ENCODE measurements around the gene PRKG1. TPM values are rescaled to one million over a fixed set of nuclear protein-coding genes. Genes with fewer than 3 reads are reported as not detected.

PRKG1 gene
- total and polyA plus RNA-seq, 2 of the 8 experiments (the other 6 are each of a cell fraction or from before 2014, with no cell fraction given) = 4.2 to 15.2 TPM

- Histone ChIP-seq H3K56ac (replicated peaks; ENCODE audit: insufficient read length, low read depth, low read length) (no peak overlapping the region), H2AFZ (ENCODE audit: low read length) (no peak overlapping the region), H3K9me3 (ENCODE audit: insufficient read depth in 2 of 2, low read depth in 1 of 2, low read length in 1 of 2) (no peaks in the 10 kb centered on the region), H2AK5ac (ENCODE audit: low read depth, low read length) (no peak overlapping the region), H3K14ac (ENCODE audit: insufficient read length) (no peak overlapping the region), H3K23me2 (ENCODE audit: low read depth, low read length) (no peaks in the 10 kb centered on the region), H3K4me3 (ENCODE audit: extremely low read depth in 1 of 4, insufficient read depth in 2 of 4, low read depth in 3 of 4, low read length in 4 of 4) (no peak overlapping the region), H4K20me1 (replicated peaks in 1 of 2; ENCODE audit: control insufficient read depth in 1 of 2, insufficient read depth in 2 of 2, low read length in 2 of 2) (no peaks in the 10 kb centered on the region), H4K5ac (ENCODE audit: insufficient read length, low read depth, low read length) (no peak overlapping the region), H2BK20ac (ENCODE audit: low read length) (no peak overlapping the region), H2BK12ac (ENCODE audit: low read depth, low read length) (no peak overlapping the region), H3K79me1 (ENCODE audit: low read depth, low read length) (no peaks in the 10 kb centered on the region), H3K79me2 (ENCODE audit: control insufficient read depth in 1 of 2, insufficient read depth in 2 of 2, low read length in 2 of 2) (no peaks in the 10 kb centered on the region), H3K4me2 (ENCODE audit: insufficient read depth in 1 of 2, low read depth in 2 of 2, low read length in 2 of 2) (no peak overlapping the region), H4K91ac (replicated peaks; ENCODE audit: insufficient read length, low read length) (no peak overlapping the region), H2BK15ac (ENCODE audit: low read length) (no peak overlapping the region), H3K18ac (ENCODE audit: extremely low read depth, low read length) (no peak overlapping the region), H3K4ac (replicated peaks; ENCODE audit: insufficient read length, low read depth, low read length) (no peak overlapping the region), H2BK120ac (replicated peaks; ENCODE audit: low read depth, low read length) (no peak overlapping the region), H3K27ac (ENCODE audit: low read depth, low read length) (no peak overlapping the region), H3K23ac (ENCODE audit: insufficient read length) (no peak overlapping the region), H2BK5ac (ENCODE audit: low read depth, low read length) (no peak overlapping the region), H4K8ac (ENCODE audit: extremely low read depth, insufficient read depth, low read length) (no peak overlapping the region), H3K36me3 (ENCODE audit: control insufficient read depth in 2 of 4, insufficient read depth in 4 of 4, low read length in 3 of 4) (no peaks in the 10 kb centered on the region), H3K9ac (replicated peaks in 1 of 4; ENCODE audit: extremely low read depth in 1 of 4, low read depth in 3 of 4, low read length in 3 of 4) (no peak overlapping the region), H3K4me1 (replicated peaks in 1 of 4; ENCODE audit: control insufficient read depth in 3 of 4, insufficient read depth in 4 of 4, low read length in 3 of 4) (peaks cover 0 to 3% (median 0%) of the 10 kb centered on the region in 4 experiments; a peak in 1 of 7 replicates), H3K27me3 (replicated peaks in 1 of 4; ENCODE audit: control insufficient read depth in 3 of 4, extremely low read depth in 1 of 4, insufficient read depth in 3 of 4, low read length in 3 of 4) (no peaks in the 10 kb centered on the region)
- FAIRE-seq = no peak
- TF ChIP-seq BRCA1 (IDR thresholded peaks at IDR 0.05; ENCODE audit: low read depth, low read length) = no peak
- TF ChIP-seq RFX5 (IDR thresholded peaks at IDR 0.05; ENCODE audit: borderline replicate concordance, low read depth, low read length) = no peak
- TF ChIP-seq ATF3 (IDR thresholded peaks at IDR 0.05; ENCODE audit: insufficient read depth, low read depth, low read length) = no peak
- no peak for TF ChIP-seq RNF2 (IDR thresholded peaks at IDR 0.05; ENCODE audit: borderline replicate concordance, low read depth, low read length, missing control alignments, poor library complexity, severe bottlenecking)
- no peak for TF ChIP-seq EP300 (IDR thresholded peaks at IDR 0.05; ENCODE audit: borderline replicate concordance in 1 of 2, low read depth in 2 of 2, low read length in 2 of 2)
- no peak for TF ChIP-seq KDM5A (IDR thresholded peaks at IDR 0.05; ENCODE audit: low read length)
- no peak for TF ChIP-seq EGR1 (IDR thresholded peaks at IDR 0.05; ENCODE audit: borderline replicate concordance, low read depth, low read length)
- no peak for TF ChIP-seq SRF (IDR thresholded peaks at IDR 0.05; ENCODE audit: low read depth, low read length)
- ChIA-PET POLR2A (ENCODE audit: partially characterized antibody) (no interaction called here), CTCF (ENCODE audit: partially characterized antibody) (no interaction called here)
- DNase-seq (ENCODE audit: low read depth in 1 of 2, low spot score in 2 of 2) = no peak
Measured at GRCh38 chr10:51802030-51802429, 727.7 kb downstream of the PRKG1 start.

Measured in H1 (cell line).